Measurements from ENCODE around the gene ESYT1.
A peak's percentile ranks its signal among the peaks of the same experiment; 100 is the strongest.
"Not testable (repeated sequence)": the region's sequence is repeated elsewhere in the genome, so short reads cannot be mapped to it uniquely, and the experiment has no call there.

The ESYT1 gene

DNA sequence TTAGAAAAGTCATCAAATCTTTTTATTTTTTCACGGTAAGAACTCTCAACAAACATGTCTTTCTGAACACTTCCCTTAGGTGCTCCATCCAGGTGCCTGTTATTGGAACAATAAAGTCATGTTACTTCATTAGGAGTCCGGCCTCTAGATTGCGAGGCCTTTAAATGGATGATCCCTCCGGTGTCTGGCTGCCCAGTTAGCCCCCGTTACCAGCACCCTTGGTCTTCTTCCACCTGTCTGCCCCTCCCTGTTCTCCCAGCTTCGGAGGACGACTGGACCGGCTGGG lies 24.3 kb upstream of the ESYT1 start:
- no peak for DNase-seq (ENCODE audit: low spot score)

DNA sequence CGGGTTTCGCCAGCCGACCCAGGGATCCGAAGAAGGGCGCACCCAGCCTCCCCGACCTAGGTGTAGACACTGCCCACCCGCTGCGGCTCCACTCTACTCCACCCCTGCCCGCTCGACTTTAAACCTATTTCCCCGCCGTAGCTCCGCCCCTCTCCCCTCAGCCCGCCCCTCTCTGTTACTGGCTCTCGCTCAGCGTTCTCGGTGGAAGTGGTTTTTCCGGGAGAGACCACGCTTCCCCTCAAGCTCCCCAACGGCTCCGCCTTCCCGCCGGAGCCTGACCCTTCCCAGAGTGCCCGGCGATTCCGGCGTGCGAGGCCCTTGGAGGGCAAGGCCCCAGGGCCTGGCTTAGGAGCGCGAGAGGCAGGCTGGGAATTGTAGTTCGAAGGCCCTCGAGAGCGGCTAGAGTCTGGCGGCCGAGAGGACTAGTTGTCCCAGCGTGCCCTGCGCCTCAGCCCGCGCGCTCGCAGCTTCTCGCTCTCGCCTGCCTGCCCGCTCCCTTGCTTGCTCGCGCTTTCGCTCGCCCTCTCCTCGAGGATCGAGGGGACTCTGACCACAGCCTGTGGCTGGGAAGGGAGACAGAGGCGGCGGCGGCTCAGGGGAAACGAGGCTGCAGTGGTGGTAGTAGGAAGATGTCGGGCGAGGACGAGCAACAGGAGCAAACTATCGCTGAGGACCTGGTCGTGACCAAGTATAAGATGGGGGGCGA lies 23.8 kb upstream of the ESYT1 start, which contains the start of gene PA2G4:
Gene PA2G4 (plus strand): TSS at position 451 of the 706 bp plus-strand sequence. CDS start 179 bp downstream, at position 630.
- DNase-seq (ENCODE audit: low spot score): peak; percentile 96

DNA sequence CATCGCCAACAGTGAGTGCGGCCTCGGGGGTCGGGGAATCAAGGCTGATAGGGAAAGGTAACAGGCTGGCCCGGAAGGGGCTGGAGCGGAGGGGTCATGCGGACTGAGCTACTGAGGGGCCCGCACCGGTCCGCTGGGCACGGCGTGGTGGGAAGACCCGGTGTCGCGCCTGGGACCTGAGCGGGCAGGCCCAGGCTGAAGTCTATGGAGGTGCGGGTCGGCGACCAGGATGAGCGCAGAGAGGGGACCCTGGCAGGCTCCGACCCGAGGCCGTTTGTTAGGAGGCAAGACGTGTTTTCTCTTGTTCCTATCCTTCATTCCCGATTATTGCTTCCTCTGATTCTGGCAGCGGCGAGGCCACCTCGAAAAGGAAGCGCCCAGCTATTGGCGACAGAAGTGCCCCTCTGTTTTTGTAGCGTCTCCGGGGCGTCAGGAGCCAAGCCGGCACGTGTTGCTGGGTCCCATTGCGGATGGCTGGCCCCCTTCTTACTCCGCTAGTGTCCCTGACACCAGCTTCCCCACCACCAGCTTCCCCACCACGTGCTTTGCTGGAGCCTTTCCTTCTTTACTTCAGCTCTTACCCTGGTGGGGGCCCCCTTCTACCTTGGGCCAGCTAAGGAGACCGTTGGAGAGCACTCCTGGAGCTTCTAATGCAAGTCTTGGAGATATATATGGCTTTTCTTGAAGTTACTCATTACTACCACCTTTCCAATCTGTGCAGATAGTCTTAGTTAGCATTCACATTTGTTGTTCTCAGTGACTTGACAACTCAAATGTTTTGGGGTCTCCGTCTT lies 23.1 kb upstream of the ESYT1 start:
- DNase-seq (ENCODE audit: low spot score): no peak

DNA sequence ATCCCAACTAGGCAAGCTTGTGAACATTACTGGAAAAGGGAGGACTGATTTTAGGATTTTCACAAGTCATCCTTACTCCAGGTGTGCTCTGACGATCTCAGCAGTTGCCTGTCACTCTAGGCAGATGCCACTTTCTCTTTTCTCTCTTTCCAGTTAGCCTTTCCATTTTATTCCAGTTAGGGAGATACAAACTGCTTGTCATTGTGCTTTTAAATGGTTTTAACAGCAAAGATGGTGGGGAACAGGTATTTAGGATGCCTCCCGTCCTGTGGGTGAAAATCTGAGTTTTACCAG lies 22.5 kb upstream of the ESYT1 start:
- no peak for DNase-seq (ENCODE audit: low spot score)

DNA sequence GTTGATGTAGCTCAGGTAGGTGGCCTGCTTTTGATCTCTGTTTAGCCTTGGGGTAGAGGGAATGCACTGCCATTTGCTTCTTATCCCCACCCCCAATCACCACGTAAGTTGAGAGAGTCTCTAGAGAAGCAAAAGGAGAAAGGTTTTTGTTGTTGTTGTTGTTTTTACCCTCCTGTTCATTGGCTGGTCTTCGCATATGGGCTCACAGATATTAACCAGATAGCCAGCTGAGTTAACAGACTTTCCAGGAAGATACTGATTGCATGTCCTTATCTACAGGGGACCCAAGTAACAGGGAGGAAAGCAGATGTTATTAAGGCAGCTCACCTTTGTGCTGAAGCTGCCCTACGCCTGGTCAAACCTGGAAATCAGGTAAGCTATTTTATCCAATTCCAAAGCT lies 20.8 kb upstream of the ESYT1 start:
- no peak for DNase-seq (ENCODE audit: low spot score)

DNA sequence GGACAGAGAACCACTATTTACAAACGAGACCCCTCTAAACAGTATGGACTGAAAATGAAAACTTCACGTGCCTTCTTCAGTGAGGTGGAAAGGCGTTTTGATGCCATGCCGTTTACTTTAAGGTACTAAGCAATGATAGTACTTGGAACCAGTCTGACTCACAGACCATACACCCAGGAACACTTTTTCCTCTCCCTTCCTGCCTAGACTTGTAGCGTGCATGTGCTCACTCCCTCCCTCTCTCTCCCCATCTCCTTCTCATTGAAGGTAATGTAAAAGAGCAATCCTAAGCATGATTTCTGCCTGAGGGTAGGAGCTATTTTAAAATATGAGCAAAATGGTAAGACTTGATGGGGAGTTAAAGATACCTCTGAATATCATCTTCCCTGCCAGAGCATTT lies 17.5 kb upstream of the ESYT1 start:
- no peak for DNase-seq (ENCODE audit: low spot score)

DNA sequence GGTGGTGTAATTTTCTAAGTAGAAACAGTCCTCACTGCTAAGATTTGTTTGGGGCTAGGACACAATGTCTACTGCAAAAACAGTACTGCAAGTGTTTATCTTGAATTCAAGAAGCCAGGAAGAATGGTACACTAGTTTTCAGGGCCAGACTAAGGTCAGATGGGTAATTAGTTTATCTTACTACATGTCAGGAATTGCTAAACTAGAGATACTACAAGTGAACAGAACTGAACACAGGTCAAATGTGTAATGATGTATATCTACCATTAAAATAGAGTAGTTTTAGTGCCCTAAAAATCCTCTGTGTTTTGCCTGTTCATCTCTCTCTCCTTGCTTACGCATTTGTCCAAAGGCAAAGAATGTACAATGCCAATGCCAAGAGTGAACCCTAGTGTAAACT lies 14.0 kb upstream of the ESYT1 start:
- DNase-seq (ENCODE audit: low spot score): no peak

DNA sequence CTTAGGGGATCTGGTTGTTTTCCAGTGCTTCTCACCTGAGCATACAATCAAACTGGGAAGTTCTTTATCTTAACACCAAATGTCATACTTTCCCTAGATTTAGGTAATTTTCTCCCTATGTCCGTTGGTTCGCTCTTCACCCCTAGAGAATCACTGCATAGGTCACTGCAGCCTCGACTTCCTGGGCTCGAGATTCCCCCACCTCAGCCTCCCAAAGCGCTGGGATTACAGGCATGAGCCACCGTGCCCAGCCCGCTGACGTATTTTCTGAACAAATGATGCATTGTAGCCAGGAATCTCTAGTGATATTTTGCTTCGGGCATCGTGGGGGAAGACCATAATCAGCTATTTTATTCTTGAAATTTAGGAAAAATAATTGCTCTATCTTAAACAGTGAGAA lies 12.7 kb upstream of the ESYT1 start:
- DNase-seq (ENCODE audit: low spot score): no peak

DNA sequence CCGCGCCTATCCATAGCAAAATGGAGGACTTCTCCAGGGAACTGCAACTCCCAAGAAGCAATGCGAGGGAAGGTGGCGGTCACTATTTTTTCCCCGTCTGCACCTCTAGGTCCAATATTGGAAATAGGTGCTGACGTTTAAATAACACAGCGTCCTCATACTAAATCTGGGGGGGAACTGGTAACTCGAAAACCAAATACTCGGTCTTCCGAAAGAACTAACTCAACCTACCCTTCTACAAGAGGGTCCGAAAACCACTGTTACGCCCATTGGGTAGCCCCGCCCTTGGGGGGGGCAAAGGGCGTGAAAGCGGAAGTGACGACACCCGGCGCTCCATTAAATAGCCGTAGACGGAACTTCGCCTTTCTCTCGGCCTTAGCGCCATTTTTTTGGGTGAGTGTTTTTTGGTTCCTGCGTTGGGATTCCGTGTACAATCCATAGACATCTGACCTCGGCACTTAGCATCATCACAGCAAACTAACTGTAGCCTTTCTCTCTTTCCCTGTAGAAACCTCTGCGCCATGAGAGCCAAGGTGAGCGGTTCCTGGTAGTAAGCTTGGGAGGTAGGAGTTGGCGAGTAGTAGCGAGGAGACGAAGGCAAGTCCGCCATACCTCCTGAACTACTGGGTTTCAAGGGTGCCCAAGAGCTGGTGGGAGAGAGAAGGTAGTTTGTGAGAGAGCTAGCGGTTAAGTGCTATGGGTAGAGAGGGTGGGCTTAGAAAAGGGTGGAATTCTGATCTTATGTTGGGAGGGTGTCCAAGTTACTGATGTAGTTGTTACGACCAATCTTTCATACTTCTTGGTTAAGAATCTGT lies 11.6 kb upstream of the ESYT1 start, which contains the start of gene RPL41:
Gene RPL41 (plus strand): TSS at position 367 of the 815 bp plus-strand sequence.
- peak; percentile 83 for DNase-seq (ENCODE audit: low spot score)

DNA sequence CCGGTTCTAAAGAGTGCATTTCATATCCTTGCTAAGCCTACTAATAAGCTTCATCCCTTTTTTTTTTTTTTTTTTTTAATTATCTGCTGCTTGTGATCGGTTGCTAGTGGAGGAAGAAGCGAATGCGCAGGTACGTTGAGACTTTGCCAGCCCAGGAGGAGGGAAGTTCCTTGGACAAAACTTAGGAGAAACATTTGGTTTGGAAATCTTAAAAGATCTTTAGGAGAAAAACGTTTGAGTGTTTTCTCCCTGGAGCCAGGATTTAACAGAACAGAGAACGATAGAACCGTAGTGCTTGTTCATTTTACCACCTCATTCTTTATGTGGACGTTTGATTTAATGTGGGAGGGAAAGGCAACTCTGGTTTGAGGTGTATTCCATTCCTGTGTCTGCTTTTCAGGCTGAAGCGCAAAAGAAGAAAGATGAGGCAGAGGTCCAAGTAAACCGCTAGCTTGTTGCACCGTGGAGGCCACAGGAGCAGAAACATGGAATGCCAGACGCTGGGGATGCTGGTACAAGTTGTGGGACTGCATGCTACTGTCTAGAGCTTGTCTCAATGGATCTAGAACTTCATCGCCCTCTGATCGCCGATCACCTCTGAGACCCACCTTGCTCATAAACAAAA lies 10.9 kb upstream of the ESYT1 start:
- not testable (repeated sequence) for DNase-seq (ENCODE audit: low spot score)

DNA sequence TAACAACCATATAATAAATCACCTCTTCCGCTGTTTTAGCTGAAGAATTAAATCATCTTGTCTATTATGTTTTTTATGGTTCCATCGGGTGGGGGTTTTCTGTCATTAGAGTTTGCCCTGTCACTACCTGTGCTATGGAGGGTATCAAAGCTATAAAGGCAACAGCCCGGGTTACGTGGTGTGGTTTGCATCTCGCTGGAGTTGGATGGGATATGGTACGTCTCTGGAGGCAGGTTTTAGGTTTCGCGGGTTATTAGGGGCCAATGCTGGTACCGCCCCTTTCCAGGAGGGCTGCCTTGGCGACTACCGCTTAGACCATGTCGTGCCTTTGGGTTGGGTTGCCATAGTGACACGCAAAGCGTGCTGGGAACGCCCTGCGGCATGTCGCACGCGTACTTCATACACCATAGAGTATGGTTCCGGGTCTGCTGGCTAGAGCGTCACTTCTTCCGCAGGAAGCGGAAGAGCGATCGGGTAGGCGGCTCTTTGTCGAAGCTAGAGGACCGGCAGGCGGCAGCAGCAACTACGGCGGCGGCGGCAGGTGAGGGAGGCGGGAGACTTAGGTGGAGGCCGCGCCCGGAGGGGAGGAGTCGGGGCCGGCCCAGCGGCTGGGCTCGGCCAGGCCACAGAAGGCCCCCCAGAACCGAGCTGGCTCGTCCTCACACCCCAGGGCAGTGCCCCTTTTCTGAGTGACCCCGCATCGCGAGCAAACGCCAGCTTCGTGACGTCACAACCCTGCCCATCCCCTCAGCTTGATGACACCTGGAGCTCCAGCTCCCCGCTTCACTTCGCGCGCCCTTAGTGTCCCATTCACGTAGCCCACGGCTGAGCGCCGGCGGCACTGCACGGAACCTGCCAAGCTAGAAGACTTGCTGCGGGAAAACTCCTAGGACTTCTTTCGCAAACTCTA lies 10.0 kb upstream of the ESYT1 start, which contains the start of gene ZC3H10:
Gene ZC3H10 (plus strand): TSS at position 489 of the 910 bp plus-strand sequence. CDS start 2,297 bp downstream, outside the sequence.
- peak; percentile 98 for DNase-seq (ENCODE audit: low spot score)

DNA sequence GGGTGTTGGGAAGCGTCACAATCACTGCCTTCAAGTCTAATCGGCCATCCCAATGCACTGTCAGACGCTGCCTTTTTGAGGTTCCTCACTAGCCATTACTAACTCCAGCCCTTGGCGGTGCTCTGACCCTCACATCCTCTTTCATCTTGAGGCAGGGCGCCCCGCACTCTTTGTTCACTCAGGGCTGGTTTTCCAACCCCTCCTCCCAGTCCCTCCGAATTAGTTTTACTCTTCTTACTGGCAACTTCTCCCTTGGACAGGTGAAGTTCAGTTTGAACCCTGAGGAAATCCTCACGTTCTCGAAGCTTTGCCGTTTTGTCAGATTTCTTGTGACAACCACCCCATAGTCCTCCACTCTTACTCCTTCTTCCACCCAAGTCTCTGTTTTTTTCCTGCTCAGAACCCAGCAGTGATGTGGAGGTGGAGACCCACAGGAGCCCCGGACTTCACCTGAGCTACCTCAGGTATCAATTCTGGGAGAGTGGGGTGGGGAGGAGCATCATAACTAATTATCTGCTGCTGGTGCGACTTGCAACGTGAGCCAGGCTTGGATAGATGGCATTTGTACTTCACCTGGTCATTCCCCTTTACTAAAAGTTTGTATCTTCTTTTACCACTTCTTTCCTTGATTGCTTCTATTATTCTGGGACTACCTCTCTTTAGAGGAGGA lies 9.2 kb upstream of the ESYT1 start:
- DNase-seq (ENCODE audit: low spot score): no peak

DNA sequence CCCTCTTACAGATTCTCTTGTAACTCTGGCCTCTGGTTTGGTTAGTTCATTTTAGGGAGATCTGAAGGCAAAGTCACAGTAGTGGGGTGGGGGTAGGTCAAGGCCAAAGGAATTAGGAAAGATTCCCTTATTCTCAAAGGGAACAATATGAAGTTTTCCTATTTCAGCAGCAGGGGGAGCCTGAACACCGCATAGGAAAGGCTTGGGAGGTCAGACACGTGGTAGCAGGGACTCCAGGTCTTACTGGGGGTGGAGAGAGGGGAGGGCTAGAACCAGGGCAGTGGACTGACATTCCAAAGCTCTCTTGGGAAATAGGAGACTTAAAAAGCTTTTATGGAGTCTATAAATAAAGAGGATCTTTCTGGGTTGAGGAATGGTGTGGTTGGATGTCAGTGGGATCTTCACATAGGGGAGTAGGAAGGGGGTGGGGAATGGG lies 8.7 kb upstream of the ESYT1 start:
- peak; percentile 96 for DNase-seq (ENCODE audit: low spot score)

DNA sequence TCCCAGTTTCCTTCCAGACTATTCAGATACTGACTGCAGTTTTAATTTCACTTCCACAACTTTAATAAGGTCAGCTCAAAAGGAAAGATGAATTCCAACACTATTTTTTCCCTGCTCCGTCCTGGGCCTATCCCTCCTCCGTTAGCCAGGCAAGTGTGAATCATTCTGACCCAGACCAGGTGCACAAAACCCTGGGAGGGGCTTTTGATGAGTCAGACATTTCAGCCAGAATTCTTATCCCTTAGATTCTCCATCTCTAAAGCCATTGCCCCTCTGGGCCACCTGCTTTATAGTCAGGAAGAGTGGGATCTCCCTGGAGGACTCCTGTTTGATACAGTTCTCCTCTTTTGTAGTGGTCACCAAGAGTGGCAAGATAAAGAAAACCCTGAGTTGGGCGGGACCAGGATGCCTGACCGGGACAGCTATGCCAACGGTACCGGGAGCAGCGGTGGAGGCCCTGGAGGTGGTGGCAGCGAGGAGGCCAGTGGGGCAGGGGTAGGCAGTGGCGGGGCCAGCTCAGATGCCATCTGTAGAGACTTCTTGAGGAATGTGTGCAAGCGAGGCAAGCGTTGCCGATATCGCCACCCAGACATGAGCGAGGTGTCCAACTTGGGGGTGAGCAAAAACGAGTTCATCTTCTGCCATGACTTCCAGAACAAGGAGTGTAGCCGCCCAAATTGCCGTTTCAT lies 7.8 kb upstream of the ESYT1 start:
- DNase-seq (ENCODE audit: low spot score): no peak

DNA sequence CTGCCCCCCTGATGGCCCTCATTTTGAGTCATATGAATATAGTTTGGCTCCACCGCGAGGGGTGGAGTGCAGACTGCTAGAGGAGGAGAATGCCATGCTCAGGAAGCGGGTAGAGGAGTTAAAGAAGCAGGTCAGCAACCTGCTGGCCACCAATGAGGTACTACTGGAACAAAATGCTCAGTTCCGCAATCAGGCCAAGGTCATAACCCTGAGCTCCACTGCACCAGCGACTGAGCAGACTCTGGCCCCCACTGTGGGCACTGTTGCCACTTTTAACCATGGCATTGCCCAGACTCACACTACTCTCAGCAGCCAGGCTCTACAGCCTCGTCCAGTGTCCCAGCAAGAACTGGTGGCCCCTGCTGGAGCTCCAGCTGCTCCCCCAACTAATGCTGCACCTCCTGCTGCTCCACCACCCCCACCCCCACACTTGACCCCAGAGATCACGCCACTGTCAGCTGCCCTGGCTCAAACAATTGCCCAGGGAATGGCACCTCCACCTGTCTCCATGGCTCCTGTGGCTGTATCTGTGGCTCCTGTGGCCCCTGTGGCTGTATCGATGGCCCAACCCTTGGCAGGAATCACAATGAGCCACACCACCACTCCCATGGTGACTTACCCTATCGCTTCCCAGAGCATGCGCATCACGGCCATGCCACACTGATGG lies 6.7 kb upstream of the ESYT1 start:
- DNase-seq (ENCODE audit: low spot score): no peak

DNA sequence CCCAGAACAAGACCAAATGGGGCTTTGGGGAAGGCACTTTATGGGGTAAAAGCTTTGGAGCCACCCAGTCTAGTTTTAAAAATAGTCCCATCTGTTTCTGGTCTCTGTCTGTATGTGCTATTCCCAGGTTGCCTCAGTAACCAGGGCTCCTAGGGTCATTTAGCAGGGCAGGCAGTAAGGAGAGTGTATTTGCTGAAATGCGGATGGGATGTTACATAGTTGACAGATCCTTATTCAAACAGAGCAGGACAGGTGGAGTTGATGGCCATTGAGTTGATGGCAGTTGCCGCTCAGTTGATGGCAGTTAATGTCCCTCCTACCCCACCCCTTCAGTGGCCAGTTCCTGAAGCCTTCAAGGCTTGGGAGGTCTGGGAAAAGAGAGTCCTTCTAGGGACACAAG lies 5.4 kb upstream of the ESYT1 start:
- no peak for DNase-seq (ENCODE audit: low spot score)

DNA sequence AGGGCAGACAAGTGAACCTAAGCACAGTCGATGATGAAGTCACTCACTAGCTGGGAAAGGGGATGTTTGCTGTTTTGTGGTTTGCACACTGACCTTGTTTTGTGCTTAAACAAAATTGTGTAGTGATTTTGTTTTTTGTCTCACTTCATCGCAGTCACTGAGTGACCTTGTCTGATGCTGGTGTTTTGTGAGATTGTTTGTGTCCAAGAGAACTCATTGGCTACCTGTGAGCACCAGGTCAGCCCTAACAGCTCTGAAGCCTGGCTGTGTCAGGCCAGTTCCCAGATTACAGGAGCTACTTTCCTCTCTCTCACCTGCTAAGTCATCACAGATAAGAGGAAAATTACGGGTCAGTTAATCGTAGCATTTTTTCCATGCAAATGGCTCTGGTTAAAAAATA lies 3.9 kb upstream of the ESYT1 start:
- no peak for DNase-seq (ENCODE audit: low spot score)

DNA sequence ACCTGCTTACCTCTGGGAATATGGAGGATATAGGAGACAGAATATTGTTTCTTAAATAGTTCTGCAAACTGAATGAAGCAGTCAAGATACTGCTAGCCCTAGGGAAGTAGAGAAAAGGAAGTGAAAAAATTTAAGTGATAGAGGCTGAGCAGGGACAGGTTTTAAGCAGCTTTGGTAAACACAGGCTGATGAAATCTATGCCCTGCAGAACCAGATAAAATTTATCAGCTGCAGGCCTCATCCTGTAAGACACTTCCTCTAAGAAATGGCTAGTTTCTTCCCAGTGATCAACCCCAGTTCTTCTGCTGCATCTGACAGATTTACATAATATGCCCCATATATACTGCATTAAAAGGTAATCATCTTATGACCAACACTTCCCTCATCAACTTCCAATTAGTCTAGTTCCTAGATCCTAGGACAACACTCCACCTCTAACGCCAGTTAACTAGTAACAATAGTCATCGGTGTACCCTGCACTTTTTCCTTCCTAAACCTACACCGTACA lies 1.3 kb upstream of the ESYT1 start:
- no peak for DNase-seq (ENCODE audit: low spot score)

DNA sequence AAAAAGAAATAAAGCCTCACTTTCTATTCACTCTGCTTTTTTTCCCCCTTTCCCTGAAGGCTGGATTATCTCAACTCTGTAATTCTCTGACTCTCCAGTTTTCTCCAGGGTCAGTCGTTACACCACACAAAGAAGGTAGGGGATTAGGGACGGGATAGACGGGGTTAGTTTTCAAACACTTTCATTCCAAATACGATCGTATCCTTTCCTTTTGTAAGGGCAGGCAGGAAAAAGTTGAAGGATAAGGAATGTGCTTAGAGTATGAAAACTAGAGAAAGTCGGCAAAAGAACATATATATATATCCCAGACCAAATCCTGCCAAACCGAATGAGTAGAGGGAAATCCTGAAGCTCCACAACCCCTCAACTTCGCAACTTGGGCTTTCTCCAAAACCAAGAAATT lies 581 bp upstream of the ESYT1 start:
- no peak for DNase-seq (ENCODE audit: low spot score)

All from COLO829 (cell line).